Neural cell (in vitro differentiated cells): ENCODE results near the gene ETV3L.

Experiments used
- EZH2 ChIP-seq: fragments of 200-600, 300-800 bp; shearing (Covaris generic), sonication (generic); IDR thresholded peaks from 2 replicates; pipeline ENCODE4 v1.6.1; 2014; ENCODE audit warnings: antibody characterized with exemption, low read length, borderline replicate concordance, mild to moderate bottlenecking; ENCODE audit not compliant: insufficient read depth, poor library complexity, severe bottlenecking
- MXI1 ChIP-seq: fragments of 450-650 bp; conservative IDR thresholded peaks from 2 replicates; pipeline ENCODE4 v1.6.1; 2014; ENCODE audit warnings: antibody characterized with exemption, mild to moderate bottlenecking; ENCODE audit not compliant: poor library complexity, severe bottlenecking
- TF ChIP-seq, protein P1 (sequence below): fragments of 450-650 bp; IDR thresholded peaks from 2 replicates; pipeline ENCODE4 v1.5.1; 2014; ENCODE audit warnings: antibody characterized with exemption, mild to moderate bottlenecking, moderate library complexity; ENCODE audit not compliant: poor library complexity, severe bottlenecking
- TF ChIP-seq, protein P2 (sequence below): IDR thresholded peaks from 2 replicates; pipeline ENCODE4 v1.6.1; 2012; ENCODE audit warnings: borderline replicate concordance

DNA sequence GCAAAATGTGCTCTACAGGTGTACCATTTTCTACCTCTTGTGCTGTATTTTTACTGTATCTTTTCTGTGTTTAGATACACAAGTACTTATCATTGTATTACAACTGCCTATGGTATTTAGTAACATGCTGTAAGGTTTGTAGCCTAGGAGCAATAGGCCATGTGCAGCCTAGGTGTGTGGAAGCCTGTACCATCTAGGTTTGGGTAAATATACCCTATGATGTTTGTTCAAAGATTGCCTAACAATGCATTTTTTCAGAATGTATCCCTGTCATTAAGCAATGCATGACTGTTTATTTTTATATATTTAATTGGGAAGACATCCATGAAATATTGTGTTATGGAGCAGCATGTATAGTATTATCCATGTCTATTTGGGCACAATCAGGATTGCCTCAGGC is 11.0 kb downstream of the ETV3L start:
- TF ChIP-seq, protein P1, sequence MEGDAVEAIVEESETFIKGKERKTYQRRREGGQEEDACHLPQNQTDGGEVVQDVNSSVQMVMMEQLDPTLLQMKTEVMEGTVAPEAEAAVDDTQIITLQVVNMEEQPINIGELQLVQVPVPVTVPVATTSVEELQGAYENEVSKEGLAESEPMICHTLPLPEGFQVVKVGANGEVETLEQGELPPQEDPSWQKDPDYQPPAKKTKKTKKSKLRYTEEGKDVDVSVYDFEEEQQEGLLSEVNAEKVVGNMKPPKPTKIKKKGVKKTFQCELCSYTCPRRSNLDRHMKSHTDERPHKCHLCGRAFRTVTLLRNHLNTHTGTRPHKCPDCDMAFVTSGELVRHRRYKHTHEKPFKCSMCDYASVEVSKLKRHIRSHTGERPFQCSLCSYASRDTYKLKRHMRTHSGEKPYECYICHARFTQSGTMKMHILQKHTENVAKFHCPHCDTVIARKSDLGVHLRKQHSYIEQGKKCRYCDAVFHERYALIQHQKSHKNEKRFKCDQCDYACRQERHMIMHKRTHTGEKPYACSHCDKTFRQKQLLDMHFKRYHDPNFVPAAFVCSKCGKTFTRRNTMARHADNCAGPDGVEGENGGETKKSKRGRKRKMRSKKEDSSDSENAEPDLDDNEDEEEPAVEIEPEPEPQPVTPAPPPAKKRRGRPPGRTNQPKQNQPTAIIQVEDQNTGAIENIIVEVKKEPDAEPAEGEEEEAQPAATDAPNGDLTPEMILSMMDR, result no peak
- TF ChIP-seq, protein P2, sequence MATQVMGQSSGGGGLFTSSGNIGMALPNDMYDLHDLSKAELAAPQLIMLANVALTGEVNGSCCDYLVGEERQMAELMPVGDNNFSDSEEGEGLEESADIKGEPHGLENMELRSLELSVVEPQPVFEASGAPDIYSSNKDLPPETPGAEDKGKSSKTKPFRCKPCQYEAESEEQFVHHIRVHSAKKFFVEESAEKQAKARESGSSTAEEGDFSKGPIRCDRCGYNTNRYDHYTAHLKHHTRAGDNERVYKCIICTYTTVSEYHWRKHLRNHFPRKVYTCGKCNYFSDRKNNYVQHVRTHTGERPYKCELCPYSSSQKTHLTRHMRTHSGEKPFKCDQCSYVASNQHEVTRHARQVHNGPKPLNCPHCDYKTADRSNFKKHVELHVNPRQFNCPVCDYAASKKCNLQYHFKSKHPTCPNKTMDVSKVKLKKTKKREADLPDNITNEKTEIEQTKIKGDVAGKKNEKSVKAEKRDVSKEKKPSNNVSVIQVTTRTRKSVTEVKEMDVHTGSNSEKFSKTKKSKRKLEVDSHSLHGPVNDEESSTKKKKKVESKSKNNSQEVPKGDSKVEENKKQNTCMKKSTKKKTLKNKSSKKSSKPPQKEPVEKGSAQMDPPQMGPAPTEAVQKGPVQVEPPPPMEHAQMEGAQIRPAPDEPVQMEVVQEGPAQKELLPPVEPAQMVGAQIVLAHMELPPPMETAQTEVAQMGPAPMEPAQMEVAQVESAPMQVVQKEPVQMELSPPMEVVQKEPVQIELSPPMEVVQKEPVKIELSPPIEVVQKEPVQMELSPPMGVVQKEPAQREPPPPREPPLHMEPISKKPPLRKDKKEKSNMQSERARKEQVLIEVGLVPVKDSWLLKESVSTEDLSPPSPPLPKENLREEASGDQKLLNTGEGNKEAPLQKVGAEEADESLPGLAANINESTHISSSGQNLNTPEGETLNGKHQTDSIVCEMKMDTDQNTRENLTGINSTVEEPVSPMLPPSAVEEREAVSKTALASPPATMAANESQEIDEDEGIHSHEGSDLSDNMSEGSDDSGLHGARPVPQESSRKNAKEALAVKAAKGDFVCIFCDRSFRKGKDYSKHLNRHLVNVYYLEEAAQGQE, result no peak
- TF ChIP-seq EZH2 (no peak), MXI1 (no peak)
